Measurements from ENCODE around the gene EVA1B. TPM values are rescaled to one million over a fixed set of nuclear protein-coding genes. Genes with fewer than 3 reads are reported as not detected.
A peak's percentile ranks its signal among the peaks of the same experiment; 100 is the strongest.

EVA1B gene
- total RNA-seq = 105 and 192 TPM in 2 replicates

- peak; percentile 80 for DNase-seq
Measured at GRCh38 chr1:36323636-36324352, at the start of gene EVA1B. Gene EVA1B, minus strand, starts transcription at chr1:36323645. Its CDS starts 608 bp downstream, at chr1:36323037.

- no peak for DNase-seq
Measured at GRCh38 chr1:36372617-36373016, 49.2 kb upstream of the EVA1B start.

GRCh38 chr1:36369061-36369861 is 45.8 kb upstream of the EVA1B start:
- DNase-seq = peak; percentile 86

GRCh38 chr1:36367798-36368197 is 44.4 kb upstream of the EVA1B start:
- DNase-seq = no peak

GRCh38 chr1:36367066-36367465 is 43.6 kb upstream of the EVA1B start:
- DNase-seq = peak; percentile 72

GRCh38 chr1:36366091-36366661 is 42.7 kb upstream of the EVA1B start:
- DNase-seq = no peak

GRCh38 chr1:36365381-36365780 is 41.9 kb upstream of the EVA1B start:
- no peak for DNase-seq

GRCh38 chr1:36359911-36360550 is 36.6 kb upstream of the EVA1B start:
- peak; percentile 45 for DNase-seq

GRCh38 chr1:36359383-36359782 is 35.9 kb upstream of the EVA1B start:
- no peak for DNase-seq

GRCh38 chr1:36358514-36359084 is 35.2 kb upstream of the EVA1B start:
- no peak for DNase-seq

GRCh38 chr1:36355811-36356210 is 32.4 kb upstream of the EVA1B start:
- no peak for DNase-seq

- no peak for DNase-seq
Measured at GRCh38 chr1:36354486-36354885, 31.0 kb upstream of the EVA1B start.

- peak; percentile 52 for DNase-seq
Measured at GRCh38 chr1:36352910-36353878, 29.7 kb upstream of the EVA1B start.

- peak; percentile 70 for DNase-seq
Measured at GRCh38 chr1:36352125-36352909, 28.9 kb upstream of the EVA1B start.

GRCh38 chr1:36351227-36351977 is 28.0 kb upstream of the EVA1B start:
- peak; percentile 64 for DNase-seq

- DNase-seq = peak; percentile 79
Measured at GRCh38 chr1:36350659-36351226, 27.3 kb upstream of the EVA1B start.

- DNase-seq = peak; percentile 67
Measured at GRCh38 chr1:36349839-36350238, 26.4 kb upstream of the EVA1B start.

- DNase-seq = peak; percentile 54
Measured at GRCh38 chr1:36349241-36349671, 25.8 kb upstream of the EVA1B start.

GRCh38 chr1:36346741-36347370 is 23.4 kb upstream of the EVA1B start:
- no peak for DNase-seq
